NOMO-1 (cell line): ENCODE results near the gene NRXN3.
"Not testable (repeated sequence)": the region's sequence is repeated elsewhere in the genome, so short reads cannot be mapped to it uniquely, and the experiment has no call there.

Experiments used
- DNase-seq, 2 experiments: peaks; one replicate each; lab custom pipeline; 2025; ENCODE audit not compliant: unreplicated experiment in 2 of 2; lab: John Stamatoyannopoulos, UW

NRXN3 gene

GRCh38 chr14:78970677-78971076 lies 800.5 kb downstream of the NRXN3 start:
- no peak for DNase-seq

GRCh38 chr14:78972440-78972839 lies 802.3 kb downstream of the NRXN3 start:
- DNase-seq = no peak

- no peak for DNase-seq
Observed at GRCh38 chr14:78974691-78975090, 804.5 kb downstream of the NRXN3 start.

GRCh38 chr14:78975734-78976133 lies 805.6 kb downstream of the NRXN3 start:
- DNase-seq = no peak

- no peak for DNase-seq
Observed at GRCh38 chr14:78978896-78979295, 808.7 kb downstream of the NRXN3 start.

GRCh38 chr14:78982551-78982950 lies 812.4 kb downstream of the NRXN3 start:
- DNase-seq = no peak

- DNase-seq = no peak
Observed at GRCh38 chr14:78983126-78983525, 813.0 kb downstream of the NRXN3 start.

GRCh38 chr14:78985668-78986381 lies 815.7 kb downstream of the NRXN3 start:
- no peak for DNase-seq

GRCh38 chr14:78986989-78987388 lies 816.8 kb downstream of the NRXN3 start:
- no peak for DNase-seq

GRCh38 chr14:78989221-78989620 lies 819.0 kb downstream of the NRXN3 start:
- DNase-seq = no peak

- DNase-seq = no peak
Observed at GRCh38 chr14:78992867-78993266, 822.7 kb downstream of the NRXN3 start.

GRCh38 chr14:78997811-78998210 lies 827.6 kb downstream of the NRXN3 start:
- DNase-seq = no peak

GRCh38 chr14:79009286-79009685 lies 839.1 kb downstream of the NRXN3 start:
- DNase-seq = no peak

GRCh38 chr14:79011091-79011919 lies 841.1 kb downstream of the NRXN3 start:
- peak in 1 of 2 experiments; percentile 13 for DNase-seq

GRCh38 chr14:79011920-79012204 lies 841.7 kb downstream of the NRXN3 start:
- no peak for DNase-seq

GRCh38 chr14:79016828-79017505 lies 846.8 kb downstream of the NRXN3 start:
- no peak for DNase-seq

GRCh38 chr14:79017561-79017960 lies 847.4 kb downstream of the NRXN3 start:
- DNase-seq = no peak

- DNase-seq = no peak
Observed at GRCh38 chr14:79018836-79019235, 848.7 kb downstream of the NRXN3 start.

GRCh38 chr14:79019898-79020297 lies 849.7 kb downstream of the NRXN3 start:
- not testable (repeated sequence) for DNase-seq

GRCh38 chr14:79021766-79022165 lies 851.6 kb downstream of the NRXN3 start:
- no peak for DNase-seq

- DNase-seq = no peak
Observed at GRCh38 chr14:79027138-79027537, 857.0 kb downstream of the NRXN3 start.

GRCh38 chr14:79028281-79028680 lies 858.1 kb downstream of the NRXN3 start:
- DNase-seq = peak; percentile 76 to 86
